B cell (primary cell): ENCODE data around the gene NCAPG2. TPM values are rescaled to one million over a fixed set of nuclear protein-coding genes. Genes with fewer than 3 reads are reported as not detected.

ENCODE experiments used
- ATAC-seq: fragments of 200-7000 bp; cut with Tn5 transposase; one replicate; pipeline ENCODE4 v1.10.0; 2021; ENCODE audit warnings: low read depth, mild to moderate bottlenecking, moderate number of reproducible peaks, moderate library complexity
- CTCF ChIA-PET: fragments of 350-600 bp; sonication (Branson Sonifier 250); formaldehyde crosslinking; loops from one replicate; lab custom pipeline; 2021; ENCODE audit warnings: antibody characterized with exemption, inconsistent platforms; lab: Charles Lee
- POLR2A ChIA-PET: fragments of 350-600 bp; sonication (Branson Sonifier 250); formaldehyde crosslinking; loops from one replicate; lab custom pipeline; 2021; ENCODE audit warnings: antibody characterized with exemption; lab: Charles Lee
- DNase-seq: peaks from one replicate; pipeline ENCODE4 v3.0.0; 2013
- H2AFZ ChIP-seq: 2 replicates; pipeline ENCODE4 v1.6.1; 2012; ENCODE audit warnings: mild to moderate bottlenecking, low read depth, low read length; ENCODE audit not compliant: insufficient read depth, poor library complexity, severe bottlenecking
- H3K27ac ChIP-seq, 2 donors: 1 replicate in 1 of 2; 2 replicates in 1 of 2; pipeline ENCODE4 v1.5.1; 2012 to 2013; ENCODE audit warnings: low read length in 2 of 2, mild to moderate bottlenecking in 2 of 2, moderate library complexity in 1 of 2
- H3K27me3 ChIP-seq, 4 experiments: fragments of 200-600 bp in 1 of 4; sonication (generic) in 1 of 4; replicated peaks in 1 of 4; 1 replicate in 2 of 4; 2 replicates in 2 of 4; pipeline versions ENCODE4 v1.6.1 to v1.7.0; 2013 to 2016; ENCODE audit warnings: low read length in 3 of 4, mild to moderate bottlenecking in 2 of 4, mixed read lengths in 1 of 4, moderate library complexity in 1 of 4; ENCODE audit not compliant: insufficient read depth in 4 of 4, control insufficient read depth in 3 of 4; ENCODE audit errors: control extremely low read depth in 1 of 4
- H3K36me3 ChIP-seq, 2 experiments: replicated peaks in 1 of 2; 1 replicate in 1 of 2; 2 replicates in 1 of 2; pipeline versions ENCODE4 v1.6.1 to v1.7.1; 2013; ENCODE audit warnings: low read length in 1 of 2; ENCODE audit not compliant: insufficient read depth in 2 of 2, control insufficient read depth in 1 of 2; ENCODE audit errors: control extremely low read depth in 1 of 2, extremely low read depth in 1 of 2
- H3K4me1 ChIP-seq, 2 donors: fragments of 200-600 bp in 1 of 2; sonication (generic) in 1 of 2; 1 replicate in 1 of 2; 2 replicates in 1 of 2; pipeline versions ENCODE4 v1.5.1 to v1.6.1; 2013 to 2017; ENCODE audit warnings: low read length in 2 of 2; ENCODE audit not compliant: control insufficient read depth in 2 of 2, insufficient read depth in 2 of 2
- H3K4me2 ChIP-seq: replicated peaks from 2 replicates; pipeline ENCODE3; 2012; ENCODE audit warnings: mild to moderate bottlenecking, low read depth, low read length; ENCODE audit not compliant: poor library complexity, severe bottlenecking
- H3K4me3 ChIP-seq, 5 experiments: fragments of 200-600 bp in 1 of 5; sonication (generic) in 1 of 5; 1 replicate in 3 of 5; 2 replicates in 2 of 5; pipeline versions ENCODE4 v1.5.1 to v1.7.0; 2011 to 2016; ENCODE audit warnings: low read length in 4 of 5, mild to moderate bottlenecking in 4 of 5, low read depth in 2 of 5, control low read depth in 1 of 5, moderate library complexity in 1 of 5; ENCODE audit not compliant: insufficient read depth in 1 of 5; ENCODE audit errors: control extremely low read depth in 1 of 5, extremely low read depth in 1 of 5
- H3K79me2 ChIP-seq: fragments of 200-600 bp; sonication (generic); one replicate; pipeline ENCODE4 v1.6.0; 2016; ENCODE audit warnings: low read length; ENCODE audit not compliant: control insufficient read depth, insufficient read depth
- H3K9ac ChIP-seq: fragments of 200-600 bp; sonication (generic); 2 replicates; pipeline ENCODE4 v1.6.1; 2017; ENCODE audit warnings: mild to moderate bottlenecking, low read length, moderate library complexity
- H3K9me3 ChIP-seq, 3 donors: one replicate each; pipeline versions ENCODE4 v1.6.1 to v1.7.1; 2013; ENCODE audit warnings: low read length in 2 of 3; ENCODE audit not compliant: control insufficient read depth in 2 of 3, insufficient read depth in 1 of 3; ENCODE audit errors: control extremely low read depth in 1 of 3
- H4K20me1 ChIP-seq: 2 replicates; pipeline ENCODE4 v1.6.0; 2012; ENCODE audit warnings: mild to moderate bottlenecking, low read length; ENCODE audit not compliant: insufficient read depth, control insufficient read depth, poor library complexity, severe bottlenecking
- H3K27ac Mint-ChIP-seq: one replicate; pipeline ENCODE4 v1.8.0; 2021; ENCODE audit warnings: mixed read lengths
- H3K27me3 Mint-ChIP-seq: one replicate; pipeline ENCODE4 v1.8.0; 2021; ENCODE audit warnings: mixed read lengths
- H3K4me1 Mint-ChIP-seq: one replicate; pipeline ENCODE4 v1.8.0; 2021; ENCODE audit warnings: mixed read lengths
- H3K4me3 Mint-ChIP-seq: one replicate; pipeline ENCODE4 v1.8.0; 2021; ENCODE audit warnings: mixed read lengths
- H3K9me3 Mint-ChIP-seq: one replicate; pipeline ENCODE4 v1.8.0; 2022; ENCODE audit warnings: mixed read lengths; ENCODE audit not compliant: insufficient read depth
- EZH2 ChIP-seq: IDR thresholded peaks from 2 replicates; pipeline ENCODE4 v1.6.1; 2012; ENCODE audit warnings: borderline replicate concordance, low read depth, mild to moderate bottlenecking, moderate library complexity, low read length; ENCODE audit not compliant: insufficient read depth, poor library complexity, severe bottlenecking
- WGBS: methylation state at CpG from one replicate; pipeline ENCODE4 v1.1.5; 2013; ENCODE audit warnings: missing lambda C conversion rate; ENCODE audit not compliant: insufficient coverage; 5-methylcytosine and 5-hydroxymethylcytosine counted together
- intact Hi-C: fragments of 100-400 bp; cut with micrococcal nuclease; formaldehyde crosslinking; loops from one replicate; pipeline ENCODE4 v1.10.0; 2022
- polyA plus RNA-seq: library from polyadenylated mRNA; depleted of rRNA; stranded (reverse); fragments of >200 nt; gene quantifications from 2 replicates; pipeline ENCODE4 v1.2.3, GENCODE V29; 2012
- total RNA-seq, 2 donors: library from RNA; stranded (reverse); fragments of 120-200 nt in 1 of 2; gene quantifications; 1 replicate in 1 of 2; 2 replicates in 1 of 2; pipeline versions ENCODE4 v1.2.3 to v1.2.4, GENCODE V29; 2013 to 2022
- TF ChIP-seq, protein P1 (sequence below): fragments of 200-600 bp; IDR thresholded peaks from one replicate; pipeline ENCODE4 v1.8.0; 2022; ENCODE audit warnings: antibody characterized with exemption, mild to moderate bottlenecking

The NCAPG2 gene
- total and polyA plus RNA-seq, 2 donors (not counting 1 experiment from before 2014, with no cell fraction given), result 2.9 to 9.8 TPM

DNA sequence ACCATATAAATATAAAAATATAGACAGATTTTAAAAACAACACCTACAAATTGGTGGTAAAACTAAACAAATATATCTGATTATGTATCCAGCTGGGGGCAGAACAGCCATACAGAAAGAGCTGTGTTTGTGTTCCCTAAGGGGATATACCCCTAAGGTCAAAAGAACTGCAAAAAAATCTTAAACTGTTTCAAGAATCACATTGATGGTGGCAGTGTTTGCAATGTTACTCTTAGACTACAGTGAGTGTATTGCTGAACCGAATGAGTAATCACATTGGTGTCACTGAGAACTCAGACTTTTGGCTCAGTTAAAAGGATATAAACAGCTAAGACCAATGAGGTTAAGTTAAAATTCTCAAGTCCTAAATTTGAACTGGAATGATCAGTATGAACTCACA lies 89.9 kb downstream of the NCAPG2 start:
- Histone ChIP-seq H3K4me1 (peaks cover 9 to 13% of the 10 kb centered on the region in 2 donors), H3K27ac (no peak overlapping the region), H3K36me3 (no peaks in the 10 kb centered on the region), H3K4me2 (no peak overlapping the region), H4K20me1 (no peaks in the 10 kb centered on the region), H3K9ac (no peak overlapping the region), H2AFZ (no peak overlapping the region), H3K27me3 (no peaks in the 10 kb centered on the region), H3K79me2 (no peaks in the 10 kb centered on the region), H3K9me3 (no peaks in the 10 kb centered on the region), H3K4me3 (no peak overlapping the region)
- TF ChIP-seq, protein P1, sequence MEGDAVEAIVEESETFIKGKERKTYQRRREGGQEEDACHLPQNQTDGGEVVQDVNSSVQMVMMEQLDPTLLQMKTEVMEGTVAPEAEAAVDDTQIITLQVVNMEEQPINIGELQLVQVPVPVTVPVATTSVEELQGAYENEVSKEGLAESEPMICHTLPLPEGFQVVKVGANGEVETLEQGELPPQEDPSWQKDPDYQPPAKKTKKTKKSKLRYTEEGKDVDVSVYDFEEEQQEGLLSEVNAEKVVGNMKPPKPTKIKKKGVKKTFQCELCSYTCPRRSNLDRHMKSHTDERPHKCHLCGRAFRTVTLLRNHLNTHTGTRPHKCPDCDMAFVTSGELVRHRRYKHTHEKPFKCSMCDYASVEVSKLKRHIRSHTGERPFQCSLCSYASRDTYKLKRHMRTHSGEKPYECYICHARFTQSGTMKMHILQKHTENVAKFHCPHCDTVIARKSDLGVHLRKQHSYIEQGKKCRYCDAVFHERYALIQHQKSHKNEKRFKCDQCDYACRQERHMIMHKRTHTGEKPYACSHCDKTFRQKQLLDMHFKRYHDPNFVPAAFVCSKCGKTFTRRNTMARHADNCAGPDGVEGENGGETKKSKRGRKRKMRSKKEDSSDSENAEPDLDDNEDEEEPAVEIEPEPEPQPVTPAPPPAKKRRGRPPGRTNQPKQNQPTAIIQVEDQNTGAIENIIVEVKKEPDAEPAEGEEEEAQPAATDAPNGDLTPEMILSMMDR, result no peak
- TF ChIP-seq EZH2, result no peak
- Mint-ChIP-seq H3K4me3 (no peak overlapping the region), H3K27me3 (no peaks in the 10 kb centered on the region), H3K4me1 (peaks cover 17% of the 10 kb centered on the region), H3K27ac (no peak overlapping the region), H3K9me3 (peaks cover 2% of the 10 kb centered on the region)
- POLR2A ChIA-PET, result no interaction called here
- DNase-seq (no peak), ATAC-seq (no peak)
- CTCF ChIA-PET, result interaction anchor here (1.4 kb wide), 1 partner anchor 362 kb away, joined by 7 read pairs; no protein-coding TSS in a partner anchor
- intact Hi-C loops, result no loop called here
- WGBS, result 80% methylated on average over 1 of the region's 1 CpG

DNA sequence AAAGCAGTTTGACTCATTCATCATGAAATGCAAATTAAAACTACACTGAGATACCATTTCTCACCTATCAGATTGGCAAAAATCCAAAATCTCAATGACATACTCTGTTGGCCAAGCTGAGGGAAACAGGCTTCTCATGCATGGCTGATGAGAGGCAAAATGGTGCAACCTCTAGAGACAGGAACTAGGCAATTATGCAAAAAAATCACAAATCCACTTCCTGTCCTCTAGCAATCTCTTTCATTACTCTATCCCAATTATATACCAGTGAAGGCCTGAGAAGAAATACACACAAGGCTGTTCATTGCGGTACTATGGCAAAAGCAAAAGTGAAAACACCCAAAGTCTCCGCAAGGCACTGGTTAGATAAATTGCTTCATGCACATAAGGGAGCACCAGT lies 91.1 kb downstream of the NCAPG2 start:
- POLR2A ChIA-PET, result interaction anchor here (0.6 kb wide), 1 partner anchor 311 kb away, joined by 6 read pairs; no protein-coding TSS in a partner anchor
- Histone ChIP-seq H3K27ac (no peak overlapping the region), H3K4me2 (peak overlapping the region; percentile 37), H3K9me3 (no peaks in the 10 kb centered on the region), H3K4me3 (peak overlapping the region in 2 of 5 experiments; percentile 19 to 23), H3K27me3 (no peaks in the 10 kb centered on the region), H3K79me2 (no peaks in the 10 kb centered on the region), H2AFZ (no peak overlapping the region), H4K20me1 (no peaks in the 10 kb centered on the region), H3K4me1 (peaks cover 9 to 13% of the 10 kb centered on the region in 2 donors), H3K36me3 (no peaks in the 10 kb centered on the region), H3K9ac (peak overlapping the region; percentile 44)
- Mint-ChIP-seq H3K27ac (peak overlapping the region; percentile 50), H3K4me3 (peak overlapping the region; percentile 70), H3K4me1 (peaks cover 19% of the 10 kb centered on the region), H3K27me3 (no peaks in the 10 kb centered on the region), H3K9me3 (peaks cover under 1% of the 10 kb centered on the region)
- ATAC-seq (peak; percentile 61), DNase-seq (peak; percentile 46)
- TF ChIP-seq, protein P1, result no peak
- TF ChIP-seq EZH2, result no peak
- intact Hi-C loops, result no loop called here
- WGBS, result 100% methylated on average over 1 of the region's 2 CpGs
- CTCF ChIA-PET, result no interaction called here
